GM12878 (cell line): Measurements from ENCODE around the gene FLVCR2. TPM values are rescaled to one million over a fixed set of nuclear protein-coding genes. Genes with fewer than 3 reads are reported as not detected.

Experiments used
- ATAC-seq: fragments of 200-7000 bp; cut with Tn5 transposase; 3 replicates; pipeline ENCODE4 v1.9.1; 2020; ENCODE audit warnings: mild to moderate bottlenecking, moderate library complexity
- BruUV-seq: library from RNA; stranded (reverse); fragments of 400-500 nt; replicated peaks from 2 replicates; lab custom pipeline; 2021; lab: Mats Ljungman, UMichigan
- CTCF ChIA-PET: fragments of 300-600 bp; sonication (Branson Sonifier 250); formaldehyde crosslinking; extraction: SDS; loops from one replicate; lab custom pipeline; 2021; ENCODE audit warnings: inconsistent platforms; lab: Yijun Ruan, JAX
- POLR2A ChIA-PET: fragments of 350-600 bp; formaldehyde crosslinking; extraction: SDS; loops from one replicate; lab custom pipeline; 2021; ENCODE audit warnings: inconsistent platforms; lab: Charles Lee
- RAD21 ChIA-PET: fragments of 300-600 bp; sonication (Branson Sonifier 250); formaldehyde crosslinking; loops from one replicate; lab custom pipeline; 2023; ENCODE audit warnings: antibody characterized with exemption; ENCODE audit not compliant: unreplicated experiment; lab: Charles Lee
- SMC1A ChIA-PET: fragments of 300-600 bp; sonication (Branson Sonifier 250); formaldehyde crosslinking; loops from one replicate; lab custom pipeline; 2023; ENCODE audit not compliant: unreplicated experiment, uncharacterized antibody; lab: Charles Lee
- DNase-seq: peaks from one replicate; pipeline ENCODE4 v3.0.0-alpha.2; 2011; ENCODE audit warnings: low read depth, low spot score
- FAIRE-seq: peaks from 3 replicates; lab custom pipeline; 2011; peaks lifted over from hg19 to GRCh38; lab: Jason Lieb, UNC
- H2AFZ ChIP-seq: 2 replicates; pipeline ENCODE4 v1.6.0; 2011; ENCODE audit warnings: low read depth, low read length, control low read depth; ENCODE audit not compliant: control insufficient read depth
- H3K27ac ChIP-seq: 2 replicates; pipeline ENCODE4 v1.5.1; 2011; ENCODE audit warnings: control low read depth; ENCODE audit not compliant: control insufficient read depth, insufficient read depth
- H3K27me3 ChIP-seq, 2 experiments: replicated peaks in 1 of 2; 2 replicates each; pipeline versions ENCODE4 v1.6.0 to v1.6.1; 2011; ENCODE audit warnings: low read length in 1 of 2; ENCODE audit not compliant: control insufficient read depth in 2 of 2, insufficient read depth in 2 of 2
- H3K36me3 ChIP-seq, 2 experiments: 2 replicates each; pipeline ENCODE4 v1.5.1; 2011; ENCODE audit warnings: low read length in 1 of 2; ENCODE audit not compliant: control insufficient read depth in 2 of 2, insufficient read depth in 2 of 2
- H3K4me1 ChIP-seq: 2 replicates; pipeline ENCODE4 v1.6.1; 2011; ENCODE audit warnings: mild to moderate bottlenecking, low read length, moderate library complexity, mixed read lengths; ENCODE audit not compliant: control insufficient read depth, insufficient read depth
- H3K4me2 ChIP-seq: 2 replicates; pipeline ENCODE4 v1.6.0; 2011; ENCODE audit warnings: control low read depth; ENCODE audit not compliant: control insufficient read depth, insufficient read depth
- H3K4me3 ChIP-seq: fragments of 200-600 bp; sonication (generic); 2 replicates; pipeline ENCODE4 v1.5.1; 2016
- H3K79me2 ChIP-seq: 2 replicates; pipeline ENCODE4 v1.6.0; 2011; ENCODE audit warnings: low read length; ENCODE audit not compliant: control insufficient read depth, insufficient read depth
- H3K9ac ChIP-seq: 2 replicates; pipeline ENCODE4 v1.8.0; 2011; ENCODE audit warnings: low read length, control low read depth, mixed read lengths; ENCODE audit not compliant: control insufficient read depth, insufficient read depth
- H3K9me3 ChIP-seq: replicated peaks from 3 replicates; pipeline ENCODE4 v1.5.1; 2011; ENCODE audit warnings: mild to moderate bottlenecking, low read length; ENCODE audit not compliant: control insufficient read depth, insufficient read depth
- H4K20me1 ChIP-seq: 2 replicates; pipeline ENCODE4 v1.6.0; 2011; ENCODE audit not compliant: control insufficient read depth, insufficient read depth
- ASH2L ChIP-seq: fragments of 300-600, 200-600 bp; sonication (generic); IDR thresholded peaks from 2 replicates; pipeline ENCODE4 v1.6.1; 2017; ENCODE audit warnings: low read depth, mild to moderate bottlenecking, borderline replicate concordance
- CBX5 ChIP-seq: sonication (generic); IDR thresholded peaks from 2 replicates; pipeline ENCODE4 v1.6.1; 2016; ENCODE audit warnings: low read depth, moderate library complexity, mild to moderate bottlenecking, inconsistent platforms
- CEBPB ChIP-seq, 2 experiments: fragments of 150-350 bp in 1 of 2; IDR thresholded peaks; 2 replicates each; pipeline ENCODE4 v1.6.1; 2012 to 2014; ENCODE audit warnings: low read depth in 2 of 2, low read length in 2 of 2, borderline replicate concordance in 1 of 2, inconsistent platforms in 1 of 2
- CHD4 ChIP-seq: fragments of 200-600 bp; sonication (generic); IDR thresholded peaks from 2 replicates; pipeline ENCODE4 v1.6.1; 2016; ENCODE audit warnings: mild to moderate bottlenecking
- HCFC1 ChIP-seq: fragments of 150-350 bp; IDR thresholded peaks from 2 replicates; pipeline ENCODE4 v1.6.1; 2014; ENCODE audit warnings: low read length
- NR2F1 ChIP-seq: fragments of 450-650 bp; conservative IDR thresholded peaks from 2 replicates; pipeline ENCODE4 v1.6.1; 2017; ENCODE audit warnings: mild to moderate bottlenecking
- PAX8 ChIP-seq: fragments of 450-650 bp; IDR thresholded peaks from 2 replicates; pipeline ENCODE4 v1.6.1; 2017; ENCODE audit warnings: mild to moderate bottlenecking, moderate library complexity
- RB1 ChIP-seq: fragments of 450-650 bp; formaldehyde crosslinking; IDR thresholded peaks from 2 replicates; pipeline ENCODE4 v1.6.1; 2017; ENCODE audit warnings: mild to moderate bottlenecking, borderline replicate concordance
- SMARCA5 ChIP-seq: fragments of 450-650 bp; IDR thresholded peaks from 2 replicates; pipeline ENCODE4 v1.6.1; 2017; ENCODE audit warnings: mild to moderate bottlenecking
- TARDBP ChIP-seq: IDR thresholded peaks from 2 replicates; pipeline ENCODE4 v1.6.1; 2016; ENCODE audit warnings: borderline replicate concordance
- WRNIP1 ChIP-seq: IDR thresholded peaks from 2 replicates; pipeline ENCODE4 v1.6.1; 2011; ENCODE audit warnings: low read depth, low read length, improper control_type of control experiment, borderline replicate concordance
- ZNF384 ChIP-seq: IDR thresholded peaks from 2 replicates; pipeline ENCODE4 v1.6.1; 2012; ENCODE audit warnings: low read depth, mild to moderate bottlenecking, low read length, improper control_type of control experiment, borderline replicate concordance
- ZZZ3 ChIP-seq: IDR thresholded peaks from 2 replicates; pipeline ENCODE4 v1.6.1; 2011; ENCODE audit warnings: low read depth; ENCODE audit not compliant: control insufficient read depth, insufficient read length
- WGBS: methylation state at CpG from one replicate; pipeline ENCODE4 v1.1.6; 2016; ENCODE audit warnings: low lambda C conversion rate; ENCODE audit not compliant: insufficient replicate concordance, insufficient coverage; ENCODE audit errors: missing lambda C conversion rate; 5-methylcytosine and 5-hydroxymethylcytosine counted together
- in situ Hi-C: fragments of 300-500 bp; cut with MboI; formaldehyde crosslinking; loops from 9 replicates; pipeline ENCODE4 v1.14.3; 2018; ENCODE audit warnings: mixed read lengths
- intact Hi-C: fragments of 100-400 bp; cut with micrococcal nuclease; formaldehyde crosslinking; loops from one replicate; pipeline ENCODE4 v1.14.2; 2022; ENCODE audit not compliant: unreplicated experiment
- polyA plus RNA-seq, 11 experiments: library from polyadenylated mRNA; depleted of rRNA in 4 of 11; unstranded in 6 of 11; stranded (reverse) in 5 of 11; fragments of >200 nt; fragmentation: Nextera tagmentation in 4 of 11; fragmentation: Illumina TruSeq in 1 of 11; extraction: Ambion mirVana in 4 of 11; extraction: Trizol in 1 of 11; gene quantifications; 1 replicate in 1 of 11; 2 replicates in 10 of 11; pipeline versions ENCODE4 v1.2.1 to v1.2.3, GENCODE V29; 2011 to 2016; ENCODE audit warnings: inconsistent platforms in 2 of 11, missing spikeins in 2 of 11, low read depth in 1 of 11
- total RNA-seq, 4 experiments: library from RNA; depleted of rRNA in 3 of 4; stranded (reverse); fragments of >200 nt in 3 of 4; fragmentation: Illumina TruSeq in 1 of 4; extraction: Trizol in 1 of 4; gene quantifications; 2 replicates each; pipeline versions ENCODE4 v1.2.1 to v1.2.3, GENCODE V29; 2013 to 2021
- TF ChIP-seq, protein P1 (sequence below): fragments of 450-650 bp; IDR thresholded peaks from 2 replicates; pipeline ENCODE4 v1.6.1; 2017; ENCODE audit warnings: antibody characterized with exemption, mild to moderate bottlenecking, moderate library complexity
- TF ChIP-seq, protein P2 (sequence below): IDR thresholded peaks from 2 replicates; pipeline ENCODE4 v1.6.1; 2011; ENCODE audit warnings: borderline replicate concordance, low read depth, mild to moderate bottlenecking, moderate library complexity, low read length; ENCODE audit not compliant: insufficient read depth, poor library complexity, severe bottlenecking
- TF ChIP-seq, protein P3 (sequence below): IDR thresholded peaks from 2 replicates; pipeline ENCODE4 v1.6.1; 2011; ENCODE audit warnings: borderline replicate concordance, low read depth, mild to moderate bottlenecking, moderate library complexity, mixed read lengths, low read length; ENCODE audit not compliant: insufficient read depth; ENCODE audit errors: extremely low read length

The FLVCR2 gene
- total and polyA plus RNA-seq, 10 of the 15 experiments (the other 5 are each of a cell fraction or from before 2014, with no cell fraction given) = 0.24 to 3.7 (median 1.6) TPM

- DNase-seq = no peak
- Histone ChIP-seq H3K9me3 (no peaks in the 10 kb centered on the region), H3K36me3 (no peaks in the 10 kb centered on the region), H3K4me1 (no peaks in the 10 kb centered on the region), H3K4me3 (no peak overlapping the region), H3K4me2 (no peak overlapping the region), H3K27ac (no peak overlapping the region), H4K20me1 (no peaks in the 10 kb centered on the region; the same call in 1 of the 2 replicates), H3K79me2 (no peaks in the 10 kb centered on the region), H2AFZ (no peak overlapping the region), H3K9ac (no peak overlapping the region), H3K27me3 (no peaks in the 10 kb centered on the region)
- WGBS = 70% methylated on average over 3 of the region's 3 CpGs
- RAD21 ChIA-PET = no interaction called here
- in situ Hi-C loops (no loop called here), intact Hi-C loops (no loop called here)
- CTCF ChIA-PET = interaction anchor here (1.0 to 1.7 kb wide), 3 partner anchors 27 to 57 kb away, joined by 3 to 4 read pairs (median 3); no protein-coding TSS in a partner anchor
- POLR2A ChIA-PET = interaction anchor here (0.7 kb wide), 1 partner anchor 12 kb away, joined by 4 read pairs; no protein-coding TSS in a partner anchor
- no peak for TF ChIP-seq ZNF384
- TF ChIP-seq ZZZ3 = no peak
- TF ChIP-seq WRNIP1 = no peak
- TF ChIP-seq HCFC1 = no peak
- no peak for TF ChIP-seq CBX5
- TF ChIP-seq, protein P1, sequence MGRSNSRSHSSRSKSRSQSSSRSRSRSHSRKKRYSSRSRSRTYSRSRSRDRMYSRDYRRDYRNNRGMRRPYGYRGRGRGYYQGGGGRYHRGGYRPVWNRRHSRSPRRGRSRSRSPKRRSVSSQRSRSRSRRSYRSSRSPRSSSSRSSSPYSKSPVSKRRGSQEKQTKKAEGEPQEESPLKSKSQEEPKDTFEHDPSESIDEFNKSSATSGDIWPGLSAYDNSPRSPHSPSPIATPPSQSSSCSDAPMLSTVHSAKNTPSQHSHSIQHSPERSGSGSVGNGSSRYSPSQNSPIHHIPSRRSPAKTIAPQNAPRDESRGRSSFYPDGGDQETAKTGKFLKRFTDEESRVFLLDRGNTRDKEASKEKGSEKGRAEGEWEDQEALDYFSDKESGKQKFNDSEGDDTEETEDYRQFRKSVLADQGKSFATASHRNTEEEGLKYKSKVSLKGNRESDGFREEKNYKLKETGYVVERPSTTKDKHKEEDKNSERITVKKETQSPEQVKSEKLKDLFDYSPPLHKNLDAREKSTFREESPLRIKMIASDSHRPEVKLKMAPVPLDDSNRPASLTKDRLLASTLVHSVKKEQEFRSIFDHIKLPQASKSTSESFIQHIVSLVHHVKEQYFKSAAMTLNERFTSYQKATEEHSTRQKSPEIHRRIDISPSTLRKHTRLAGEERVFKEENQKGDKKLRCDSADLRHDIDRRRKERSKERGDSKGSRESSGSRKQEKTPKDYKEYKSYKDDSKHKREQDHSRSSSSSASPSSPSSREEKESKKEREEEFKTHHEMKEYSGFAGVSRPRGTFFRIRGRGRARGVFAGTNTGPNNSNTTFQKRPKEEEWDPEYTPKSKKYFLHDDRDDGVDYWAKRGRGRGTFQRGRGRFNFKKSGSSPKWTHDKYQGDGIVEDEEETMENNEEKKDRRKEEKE = no peak
- no peak for TF ChIP-seq CHD4
- no peak for TF ChIP-seq SMARCA5
- TF ChIP-seq, protein P2, sequence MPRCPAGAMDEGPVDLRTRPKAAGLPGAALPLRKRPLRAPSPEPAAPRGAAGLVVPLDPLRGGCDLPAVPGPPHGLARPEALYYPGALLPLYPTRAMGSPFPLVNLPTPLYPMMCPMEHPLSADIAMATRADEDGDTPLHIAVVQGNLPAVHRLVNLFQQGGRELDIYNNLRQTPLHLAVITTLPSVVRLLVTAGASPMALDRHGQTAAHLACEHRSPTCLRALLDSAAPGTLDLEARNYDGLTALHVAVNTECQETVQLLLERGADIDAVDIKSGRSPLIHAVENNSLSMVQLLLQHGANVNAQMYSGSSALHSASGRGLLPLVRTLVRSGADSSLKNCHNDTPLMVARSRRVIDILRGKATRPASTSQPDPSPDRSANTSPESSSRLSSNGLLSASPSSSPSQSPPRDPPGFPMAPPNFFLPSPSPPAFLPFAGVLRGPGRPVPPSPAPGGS = no peak
- TF ChIP-seq, protein P3, sequence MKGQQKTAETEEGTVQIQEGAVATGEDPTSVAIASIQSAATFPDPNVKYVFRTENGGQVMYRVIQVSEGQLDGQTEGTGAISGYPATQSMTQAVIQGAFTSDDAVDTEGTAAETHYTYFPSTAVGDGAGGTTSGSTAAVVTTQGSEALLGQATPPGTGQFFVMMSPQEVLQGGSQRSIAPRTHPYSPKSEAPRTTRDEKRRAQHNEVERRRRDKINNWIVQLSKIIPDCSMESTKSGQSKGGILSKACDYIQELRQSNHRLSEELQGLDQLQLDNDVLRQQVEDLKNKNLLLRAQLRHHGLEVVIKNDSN = no peak
- TF ChIP-seq CEBPB (IDR thresholded peaks at IDR 0.05; ENCODE audit: borderline replicate concordance in 1 of 2, low read depth in 2 of 2, low read length in 2 of 2) = no peak
- no peak for TF ChIP-seq ASH2L
- no peak for TF ChIP-seq PAX8
- no peak for TF ChIP-seq NR2F1
- TF ChIP-seq TARDBP = no peak
- TF ChIP-seq RB1 = no peak
- ATAC-seq = no peak
- no TSS peak for BruUV-seq
- SMC1A ChIA-PET = interaction anchor here (1.3 kb wide), 1 partner anchor 11 kb away, joined by 3 read pairs; no protein-coding TSS in a partner anchor
- no peak for FAIRE-seq
Observed at GRCh38 chr14:75628816-75629215, 50.4 kb downstream of the FLVCR2 start.
